Chondrocyte (in vitro differentiated cells): Measurements from ENCODE around the gene UNC13C. TPM values are rescaled to one million over a fixed set of nuclear protein-coding genes. Genes with fewer than 3 reads are reported as not detected.

ENCODE experiments used
- DNase-seq: peaks from one replicate; pipeline ENCODE4 v3.0.0; 2021; ENCODE audit warnings: mixed read lengths, low spot score
- H3K27ac Mint-ChIP-seq: one replicate; pipeline ENCODE4 v1.8.0; 2021; ENCODE audit warnings: mild to moderate bottlenecking, moderate library complexity, mixed read lengths; ENCODE audit not compliant: unreplicated experiment
- H3K27me3 Mint-ChIP-seq: 2 replicates; pipeline ENCODE4 v1.8.0; 2021; ENCODE audit warnings: low read depth, mixed read lengths
- H3K36me3 Mint-ChIP-seq: 2 replicates; pipeline ENCODE4 v1.8.0; 2021; ENCODE audit warnings: low read depth, mixed read lengths
- H3K4me1 Mint-ChIP-seq: 2 replicates; pipeline ENCODE4 v1.8.0; 2021; ENCODE audit warnings: low read depth, mild to moderate bottlenecking, mixed read lengths
- H3K4me3 Mint-ChIP-seq: one replicate; pipeline ENCODE4 v1.8.0; 2021; ENCODE audit warnings: mild to moderate bottlenecking, moderate library complexity, mixed read lengths; ENCODE audit not compliant: unreplicated experiment
- H3K9me3 Mint-ChIP-seq: 2 replicates; pipeline ENCODE4 v1.8.0; 2021; ENCODE audit warnings: low read depth, mixed read lengths
- CTCF ChIP-seq: fragments of 200-600 bp; sonication (generic); IDR thresholded peaks from 2 replicates; pipeline ENCODE4 v1.5.0; 2021; ENCODE audit warnings: antibody characterized with exemption, mild to moderate bottlenecking, moderate library complexity
- total RNA-seq: library from RNA; stranded (reverse); gene quantifications from 3 replicates; pipeline ENCODE4 v1.2.1, GENCODE V29; 2021

Gene UNC13C
- total RNA-seq, 1 donor from 2014 or later: 0.15 TPM

GRCh38 chr15:54256190-54256589, 277.9 kb downstream of the UNC13C start:
- Mint-ChIP-seq H3K36me3 (no peaks in the 10 kb centered on the region), H3K4me1 (no peaks in the 10 kb centered on the region), H3K9me3 (peaks cover 4% of the 10 kb centered on the region), H3K27me3 (no peaks in the 10 kb centered on the region), H3K4me3 (no peak overlapping the region), H3K27ac (no peak overlapping the region)
- DNase-seq: no peak
- TF ChIP-seq CTCF: no peak

GRCh38 chr15:54273928-54274327, 295.7 kb downstream of the UNC13C start:
- no peak overlapping the region for H3K4me3 Mint-ChIP-seq
- no peaks in the 10 kb centered on the region for H3K36me3 Mint-ChIP-seq
- no peak for DNase-seq
- no peaks in the 10 kb centered on the region for H3K4me1 Mint-ChIP-seq
- no peak overlapping the region for H3K27ac Mint-ChIP-seq
- peak; percentile 20 for TF ChIP-seq CTCF
- H3K9me3 Mint-ChIP-seq: no peaks in the 10 kb centered on the region
- H3K27me3 Mint-ChIP-seq: no peaks in the 10 kb centered on the region

- H3K9me3 Mint-ChIP-seq: no peaks in the 10 kb centered on the region
- no peaks in the 10 kb centered on the region for H3K36me3 Mint-ChIP-seq
- no peak overlapping the region for H3K4me3 Mint-ChIP-seq
- no peaks in the 10 kb centered on the region for H3K27me3 Mint-ChIP-seq
- no peaks in the 10 kb centered on the region for H3K4me1 Mint-ChIP-seq
- no peak for DNase-seq
- TF ChIP-seq CTCF: no peak
- no peak overlapping the region for H3K27ac Mint-ChIP-seq
Measured at GRCh38 chr15:54277834-54278233, 299.6 kb downstream of the UNC13C start.

- TF ChIP-seq CTCF: no peak
- Mint-ChIP-seq H3K9me3 (no peaks in the 10 kb centered on the region), H3K4me1 (no peaks in the 10 kb centered on the region), H3K27ac (no peak overlapping the region), H3K27me3 (no peaks in the 10 kb centered on the region), H3K4me3 (no peak overlapping the region), H3K36me3 (no peaks in the 10 kb centered on the region)
- no peak for DNase-seq
Measured at GRCh38 chr15:54280726-54281125, 302.5 kb downstream of the UNC13C start.

GRCh38 chr15:54282228-54282836, 304.1 kb downstream of the UNC13C start:
- Mint-ChIP-seq H3K27ac (no peak overlapping the region), H3K27me3 (peaks cover under 1% of the 10 kb centered on the region), H3K4me3 (no peak overlapping the region)

More at GRCh38 chr15:54282228-54282836, 304.1 kb downstream of the UNC13C start:
- Mint-ChIP-seq H3K36me3 (no peaks in the 10 kb centered on the region), H3K9me3 (no peaks in the 10 kb centered on the region), H3K4me1 (no peaks in the 10 kb centered on the region)
- no peak for DNase-seq
- no peak for TF ChIP-seq CTCF
